PC-9 (cell line): ENCODE data around the gene SNX27.

Experiments used
- EZH2 ChIP-seq: fragments of 200-600 bp; sonication (generic); IDR thresholded peaks from 2 replicates; pipeline ENCODE4 v1.8.0; 2017; ENCODE audit warnings: antibody characterized with exemption, low read depth
- TF ChIP-seq, protein P1 (sequence below): fragments of 200-600 bp; sonication (generic); conservative IDR thresholded peaks from 2 replicates; pipeline ENCODE4 v1.6.1; 2017; ENCODE audit warnings: mixed run types, antibody characterized with exemption, mild to moderate bottlenecking, moderate library complexity

DNA sequence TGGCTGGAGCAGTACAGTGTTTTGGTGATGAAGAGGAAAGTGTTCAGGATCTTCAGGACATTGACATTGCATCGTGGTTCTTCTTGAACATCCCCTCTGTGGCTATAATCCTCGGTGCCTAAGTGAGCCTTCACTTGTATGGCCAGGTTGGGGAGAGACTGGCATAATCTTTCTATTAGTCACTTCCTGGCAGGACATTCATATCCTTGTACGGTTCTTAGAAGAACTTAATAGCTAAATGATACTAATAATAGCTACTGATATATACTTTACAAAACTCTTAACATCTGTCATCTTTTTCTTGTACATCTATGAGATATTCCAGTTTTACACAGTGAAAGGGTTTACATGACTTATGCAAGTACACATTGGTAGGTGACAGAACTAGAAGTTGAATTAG lies 69.0 kb downstream of the SNX27 start:
- TF ChIP-seq, protein P1, sequence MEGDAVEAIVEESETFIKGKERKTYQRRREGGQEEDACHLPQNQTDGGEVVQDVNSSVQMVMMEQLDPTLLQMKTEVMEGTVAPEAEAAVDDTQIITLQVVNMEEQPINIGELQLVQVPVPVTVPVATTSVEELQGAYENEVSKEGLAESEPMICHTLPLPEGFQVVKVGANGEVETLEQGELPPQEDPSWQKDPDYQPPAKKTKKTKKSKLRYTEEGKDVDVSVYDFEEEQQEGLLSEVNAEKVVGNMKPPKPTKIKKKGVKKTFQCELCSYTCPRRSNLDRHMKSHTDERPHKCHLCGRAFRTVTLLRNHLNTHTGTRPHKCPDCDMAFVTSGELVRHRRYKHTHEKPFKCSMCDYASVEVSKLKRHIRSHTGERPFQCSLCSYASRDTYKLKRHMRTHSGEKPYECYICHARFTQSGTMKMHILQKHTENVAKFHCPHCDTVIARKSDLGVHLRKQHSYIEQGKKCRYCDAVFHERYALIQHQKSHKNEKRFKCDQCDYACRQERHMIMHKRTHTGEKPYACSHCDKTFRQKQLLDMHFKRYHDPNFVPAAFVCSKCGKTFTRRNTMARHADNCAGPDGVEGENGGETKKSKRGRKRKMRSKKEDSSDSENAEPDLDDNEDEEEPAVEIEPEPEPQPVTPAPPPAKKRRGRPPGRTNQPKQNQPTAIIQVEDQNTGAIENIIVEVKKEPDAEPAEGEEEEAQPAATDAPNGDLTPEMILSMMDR, result no peak
- no peak for TF ChIP-seq EZH2
